Ovary (tissue), 3 donors: ENCODE measurements around the gene FBXW5.

Experiments used
- EP300 ChIP-seq: sonication (generic); formaldehyde crosslinking; IDR thresholded peaks from one replicate; pipeline ENCODE4 v1.6.1; 2017; ENCODE audit warnings: antibody characterized with exemption
- TF ChIP-seq, protein P1 (sequence below), 3 donors: fragments of 450-650 bp in 2 of 3; fragments of 200-600 bp in 1 of 3; IDR thresholded peaks; one replicate each; pipeline versions ENCODE4 v1.5.1 to v1.8.0; 2016 to 2022; ENCODE audit warnings: antibody characterized with exemption in 3 of 3, mild to moderate bottlenecking in 1 of 3
- donor health status: DM: no; HTN: no; CAD: no.

DNA sequence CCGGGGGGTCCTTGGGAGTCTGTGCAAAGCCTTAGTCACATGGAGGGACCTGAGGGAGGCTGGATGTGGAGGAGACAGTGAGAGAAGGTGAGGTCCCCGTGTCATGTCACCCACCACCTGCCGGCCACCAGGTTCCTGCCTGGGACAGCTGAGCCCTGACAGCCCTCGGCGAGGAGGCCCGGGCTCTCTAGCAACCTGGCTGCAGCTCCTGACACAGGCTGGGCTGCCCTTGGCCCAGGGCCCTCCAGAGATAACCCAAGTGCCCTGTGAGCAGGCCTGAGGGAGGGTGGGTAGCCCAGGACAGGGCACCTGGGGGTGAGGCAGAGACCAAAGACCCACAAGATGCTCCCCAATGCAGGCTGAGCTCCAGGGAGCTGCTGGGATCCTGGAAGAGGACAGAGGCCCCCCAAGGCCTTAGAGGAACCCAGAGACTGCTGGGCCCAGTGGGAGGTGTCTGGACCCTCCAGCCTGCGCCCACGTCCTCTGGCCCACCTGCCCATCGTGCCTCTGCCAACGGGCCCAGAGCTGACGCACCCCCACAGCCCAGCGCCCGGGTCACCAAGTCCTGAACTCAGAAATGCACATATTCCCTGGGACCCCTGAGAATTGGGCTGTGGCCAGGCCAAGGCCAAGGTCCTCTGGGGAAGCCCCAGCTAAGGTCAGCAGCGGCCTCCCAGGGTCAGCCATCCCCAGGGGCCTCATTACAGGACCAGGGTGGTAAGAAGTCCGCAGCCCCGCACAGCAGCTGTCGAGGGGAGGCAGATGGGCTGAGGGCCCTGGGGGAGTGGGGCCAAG lies 24.0 kb upstream of the FBXW5 start:
- TF ChIP-seq, protein P1, sequence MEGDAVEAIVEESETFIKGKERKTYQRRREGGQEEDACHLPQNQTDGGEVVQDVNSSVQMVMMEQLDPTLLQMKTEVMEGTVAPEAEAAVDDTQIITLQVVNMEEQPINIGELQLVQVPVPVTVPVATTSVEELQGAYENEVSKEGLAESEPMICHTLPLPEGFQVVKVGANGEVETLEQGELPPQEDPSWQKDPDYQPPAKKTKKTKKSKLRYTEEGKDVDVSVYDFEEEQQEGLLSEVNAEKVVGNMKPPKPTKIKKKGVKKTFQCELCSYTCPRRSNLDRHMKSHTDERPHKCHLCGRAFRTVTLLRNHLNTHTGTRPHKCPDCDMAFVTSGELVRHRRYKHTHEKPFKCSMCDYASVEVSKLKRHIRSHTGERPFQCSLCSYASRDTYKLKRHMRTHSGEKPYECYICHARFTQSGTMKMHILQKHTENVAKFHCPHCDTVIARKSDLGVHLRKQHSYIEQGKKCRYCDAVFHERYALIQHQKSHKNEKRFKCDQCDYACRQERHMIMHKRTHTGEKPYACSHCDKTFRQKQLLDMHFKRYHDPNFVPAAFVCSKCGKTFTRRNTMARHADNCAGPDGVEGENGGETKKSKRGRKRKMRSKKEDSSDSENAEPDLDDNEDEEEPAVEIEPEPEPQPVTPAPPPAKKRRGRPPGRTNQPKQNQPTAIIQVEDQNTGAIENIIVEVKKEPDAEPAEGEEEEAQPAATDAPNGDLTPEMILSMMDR (IDR thresholded peaks at IDR 0.05), result no peak
- no peak for TF ChIP-seq EP300
